ENCODE results near the gene GSX2. TPM values are rescaled to one million over a fixed set of nuclear protein-coding genes. Genes with fewer than 3 reads are reported as not detected.
"Not testable (repeated sequence)": the region's sequence is repeated elsewhere in the genome, so short reads cannot be mapped to it uniquely, and the experiment has no call there.

The GSX2 gene
- total RNA-seq, 2 experiments from 2014 or later = not detected

DNA sequence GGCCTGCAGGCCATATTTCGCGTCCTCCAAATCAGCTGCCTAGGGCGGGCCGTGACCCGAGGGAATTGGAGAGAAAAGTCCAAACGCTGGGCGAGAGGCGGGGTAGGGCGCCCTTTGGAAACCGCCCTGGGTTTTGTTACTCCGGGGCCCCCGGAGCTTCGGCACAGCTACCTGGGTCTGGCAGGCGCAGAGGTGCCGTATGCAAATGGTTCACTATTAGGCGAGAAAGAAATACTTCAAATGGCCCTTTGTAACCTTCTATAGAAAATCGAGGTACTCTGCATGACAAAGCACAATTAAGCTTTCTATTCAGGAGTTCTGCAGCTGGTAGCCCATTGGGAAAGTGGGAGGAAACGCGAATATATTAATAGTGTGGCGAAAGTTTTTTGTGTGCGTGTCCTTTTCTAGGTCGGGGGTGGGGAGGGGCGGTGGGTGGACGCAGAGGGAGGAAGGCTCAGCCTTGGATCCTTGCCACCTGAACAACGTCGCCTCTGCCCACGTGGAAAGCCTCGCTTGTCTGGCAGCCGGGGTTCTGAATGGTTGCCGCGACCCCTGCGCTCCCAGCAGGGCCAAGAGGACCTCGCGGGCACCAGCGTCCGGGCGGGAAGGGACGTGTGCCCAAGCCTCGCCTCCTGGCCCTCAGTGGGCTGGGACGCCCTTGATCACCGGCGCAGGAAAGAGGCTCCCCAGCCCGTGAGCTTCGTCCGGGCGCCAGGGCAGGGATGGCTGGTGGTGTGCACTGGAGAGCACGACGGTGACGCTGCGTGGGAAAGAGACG, 9.5 kb downstream of the GSX2 start:
- ChIA-PET POLR2A (no interaction called here), CTCF (interaction anchor here (2.0 to 2.1 kb wide), 2 partner anchors 124 kb away, joined by 6 read pairs; no protein-coding TSS in a partner anchor)
- no peak for DNase-seq
- Mint-ChIP-seq H3K4me3 (no peak overlapping the region), H3K4me1 (ENCODE audit: low read depth) (peaks cover 32% of the 10 kb centered on the region), H3K27ac (no peak overlapping the region), H3K36me3 (no peaks in the 10 kb centered on the region), H3K9me3 (no peaks in the 10 kb centered on the region), H3K27me3 (peaks cover 69% of the 10 kb centered on the region)
- intact Hi-C loops (cut with micrococcal nuclease) = loop anchor here (2.0 kb wide), 1 partner anchor 15 kb away; no protein-coding TSS in a partner anchor

DNA sequence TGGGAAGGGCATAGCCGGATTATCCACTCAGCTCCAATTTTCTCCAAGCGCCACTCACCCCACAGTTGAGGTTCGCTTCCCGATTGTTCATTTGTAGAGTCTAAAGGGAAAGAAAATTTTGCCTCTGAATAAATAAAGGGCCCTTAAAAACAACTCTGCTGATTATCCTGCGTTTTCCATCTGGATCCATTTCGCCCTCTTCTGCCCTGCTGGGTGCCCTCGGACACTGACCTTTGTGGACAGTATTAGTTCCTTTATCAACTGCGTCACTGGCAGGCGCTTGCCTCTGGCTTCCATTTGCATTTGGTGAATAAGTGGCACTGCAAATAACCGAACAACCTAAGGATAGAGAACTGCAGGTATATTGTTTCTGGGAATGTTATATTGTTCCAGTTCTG, 10.1 kb downstream of the GSX2 start:
- no peak for DNase-seq
- Mint-ChIP-seq H3K4me3 (no peak overlapping the region), H3K27ac (no peak overlapping the region), H3K9me3 (no peaks in the 10 kb centered on the region), H3K36me3 (no peaks in the 10 kb centered on the region), H3K27me3 (peaks cover 64% of the 10 kb centered on the region), H3K4me1 (ENCODE audit: low read depth) (peaks cover 26% of the 10 kb centered on the region)
- ChIA-PET CTCF (interaction anchor here (0.8 to 2.1 kb wide), 2 partner anchors 9 to 123 kb away, joined by 3 to 6 read pairs; no protein-coding TSS in a partner anchor), POLR2A (no interaction called here)
- intact Hi-C loops (cut with micrococcal nuclease) = no loop called here

DNA sequence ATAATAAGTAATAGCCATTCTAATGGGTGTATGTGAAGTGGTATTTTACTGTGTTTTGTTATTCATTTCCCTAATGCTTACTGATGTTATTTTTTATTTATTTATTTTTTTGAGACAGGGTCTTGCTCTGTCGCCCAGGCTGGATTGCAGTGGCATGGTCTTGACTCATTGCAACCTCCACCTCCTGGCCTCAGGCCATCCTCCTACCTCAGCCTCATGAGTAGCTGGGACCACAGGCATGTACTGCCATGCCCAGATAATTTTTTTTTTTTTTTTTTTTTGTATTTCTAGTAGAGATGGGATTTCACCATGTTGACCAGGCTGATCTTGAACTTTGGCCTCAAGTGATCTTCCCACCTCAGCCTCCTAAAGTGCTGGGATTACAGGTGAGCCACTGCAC, 13.2 kb downstream of the GSX2 start:
- H3K36me3 Mint-ChIP-seq; H3K27ac Mint-ChIP-seq; intact Hi-C loops (cut with micrococcal nuclease); H3K4me3 Mint-ChIP-seq; DNase-seq; CTCF ChIA-PET; H3K9me3 Mint-ChIP-seq: not testable (repeated sequence)
- peaks cover 54% of the 10 kb centered on the region for H3K27me3 Mint-ChIP-seq
- POLR2A ChIA-PET = interaction anchor here (0.6 kb wide), 1 partner anchor 980 kb away, joined by 5 read pairs; no protein-coding TSS in a partner anchor
- peaks cover 16% of the 10 kb centered on the region for H3K4me1 Mint-ChIP-seq (ENCODE audit: low read depth)

- peaks cover 31% of the 10 kb centered on the region for H3K27me3 Mint-ChIP-seq
- CTCF ChIA-PET = interaction anchor here (1.3 kb wide), 1 partner anchor 117 kb away, joined by 3 read pairs; no protein-coding TSS in a partner anchor
- DNase-seq; H3K4me3 Mint-ChIP-seq; H3K4me1 Mint-ChIP-seq (ENCODE audit: low read depth); H3K9me3 Mint-ChIP-seq; intact Hi-C loops (cut with micrococcal nuclease); H3K27ac Mint-ChIP-seq; POLR2A ChIA-PET; H3K36me3 Mint-ChIP-seq: not testable (repeated sequence)
Measured at GRCh38 chr4:54116246-54116645, 16.3 kb downstream of the GSX2 start.

- POLR2A ChIA-PET = no interaction called here
- CTCF ChIA-PET = interaction anchor here (0.6 to 1.3 kb wide), 3 partner anchors 9 to 957 kb away, joined by 3 to 4 read pairs (median 4); no protein-coding TSS in a partner anchor
- Mint-ChIP-seq H3K27me3 (peaks cover 18% of the 10 kb centered on the region), H3K27ac (no peak overlapping the region), H3K9me3 (no peaks in the 10 kb centered on the region), H3K36me3 (no peaks in the 10 kb centered on the region), H3K4me1 (ENCODE audit: low read depth) (no peaks in the 10 kb centered on the region), H3K4me3 (no peak overlapping the region)
- no peak for DNase-seq
- intact Hi-C loops (cut with micrococcal nuclease) = no loop called here
Measured at GRCh38 chr4:54118850-54119589, 19.1 kb downstream of the GSX2 start.

- CTCF ChIA-PET = no interaction called here
- H3K27ac Mint-ChIP-seq = no peak overlapping the region
Measured at GRCh38 chr4:54120518-54120917, 20.6 kb downstream of the GSX2 start.

DNA sequence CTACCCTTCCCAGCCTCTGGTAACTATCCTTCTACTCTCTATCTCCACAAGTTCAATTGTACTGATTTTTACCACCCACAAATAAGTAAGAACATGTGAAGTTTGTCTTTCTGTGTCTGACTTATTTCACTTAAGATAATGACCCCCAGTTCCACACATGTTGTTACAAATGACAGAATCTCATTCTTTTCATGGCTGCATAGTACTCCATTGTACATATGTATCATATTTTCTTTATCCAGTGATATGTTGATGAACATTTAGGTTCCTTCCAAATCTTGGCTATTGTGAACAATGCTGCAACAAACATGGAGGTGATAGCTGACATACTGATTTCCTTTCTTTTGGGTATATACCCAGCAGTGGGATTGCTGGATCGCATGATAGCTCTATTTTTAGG, 27.7 kb downstream of the GSX2 start:
- H3K4me1 Mint-ChIP-seq (ENCODE audit: low read depth) = no peaks in the 10 kb centered on the region
- POLR2A ChIA-PET = no interaction called here

More at GRCh38 chr4:54120518-54120917, 20.6 kb downstream of the GSX2 start:
- H3K4me3 Mint-ChIP-seq = no peak overlapping the region
- peaks cover 16% of the 10 kb centered on the region for H3K27me3 Mint-ChIP-seq
- DNase-seq = no peak
- intact Hi-C loops (cut with micrococcal nuclease) = no loop called here
- H3K36me3 Mint-ChIP-seq = no peaks in the 10 kb centered on the region
- H3K4me1 Mint-ChIP-seq (ENCODE audit: low read depth) = no peaks in the 10 kb centered on the region
- no peaks in the 10 kb centered on the region for H3K9me3 Mint-ChIP-seq
- POLR2A ChIA-PET = interaction anchor here (0.6 kb wide), 2 partner anchors 61 to 1415 kb away, joined by 3 to 4 read pairs; no protein-coding TSS in a partner anchor

DNA sequence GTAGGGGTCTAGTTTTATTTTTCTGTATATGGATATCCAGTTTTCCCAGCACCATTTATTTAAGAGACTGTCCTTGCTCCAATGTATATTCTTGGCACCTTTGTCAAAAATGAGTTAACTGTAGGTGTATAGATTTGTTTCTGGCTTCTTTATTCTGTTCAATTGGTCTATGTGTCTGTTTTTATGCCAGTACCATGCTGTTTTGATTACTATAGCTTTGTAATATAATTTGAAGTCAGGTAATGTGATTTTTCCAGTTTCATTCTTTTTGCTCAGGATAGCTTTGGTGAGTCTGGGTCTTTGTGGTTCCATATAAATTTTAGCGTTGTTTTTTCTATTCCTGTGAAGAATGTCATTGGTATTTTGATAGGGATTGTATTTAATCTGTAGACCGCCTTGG, 28.7 kb downstream of the GSX2 start:
- POLR2A ChIA-PET; H3K4me3 Mint-ChIP-seq; DNase-seq; H3K36me3 Mint-ChIP-seq; H3K4me1 Mint-ChIP-seq (ENCODE audit: low read depth); intact Hi-C loops (cut with micrococcal nuclease); H3K27ac Mint-ChIP-seq; CTCF ChIA-PET: not testable (repeated sequence)
- peaks cover 21% of the 10 kb centered on the region for H3K9me3 Mint-ChIP-seq
- H3K27me3 Mint-ChIP-seq = peaks cover 21% of the 10 kb centered on the region

More for the DNA sequence above, 27.7 kb downstream of the GSX2 start:
- Mint-ChIP-seq H3K27ac (no peak overlapping the region), H3K36me3 (peaks cover 5% of the 10 kb centered on the region), H3K9me3 (peaks cover 21% of the 10 kb centered on the region), H3K27me3 (peaks cover 19% of the 10 kb centered on the region), H3K4me3 (no peak overlapping the region)
- CTCF ChIA-PET = no interaction called here
- DNase-seq = no peak
- intact Hi-C loops (cut with micrococcal nuclease) = no loop called here

GRCh38 chr4:54139332-54139731, 39.4 kb downstream of the GSX2 start:
- intact Hi-C loops (cut with micrococcal nuclease) = no loop called here
- DNase-seq = no peak
- H3K9me3 Mint-ChIP-seq = no peaks in the 10 kb centered on the region
- ChIA-PET POLR2A (no interaction called here), CTCF (no interaction called here)
- no peak overlapping the region for H3K27ac Mint-ChIP-seq
- peaks cover 3% of the 10 kb centered on the region for H3K27me3 Mint-ChIP-seq
- no peak overlapping the region for H3K4me3 Mint-ChIP-seq
- no peaks in the 10 kb centered on the region for H3K36me3 Mint-ChIP-seq
- H3K4me1 Mint-ChIP-seq (ENCODE audit: low read depth) = no peaks in the 10 kb centered on the region

- Mint-ChIP-seq H3K4me1 (ENCODE audit: low read depth) (peaks cover 5% of the 10 kb centered on the region), H3K27ac (no peak overlapping the region), H3K9me3 (no peaks in the 10 kb centered on the region), H3K36me3 (no peaks in the 10 kb centered on the region), H3K4me3 (no peak overlapping the region), H3K27me3 (peaks cover 2% of the 10 kb centered on the region)
- DNase-seq = no peak
- ChIA-PET POLR2A (no interaction called here), CTCF (no interaction called here)
- intact Hi-C loops (cut with micrococcal nuclease) = no loop called here
Measured at GRCh38 chr4:54140287-54140686, 40.3 kb downstream of the GSX2 start.

- no peak overlapping the region for H3K27ac Mint-ChIP-seq
- H3K9me3 Mint-ChIP-seq = peaks cover 4% of the 10 kb centered on the region
- peaks cover 5% of the 10 kb centered on the region for H3K4me1 Mint-ChIP-seq (ENCODE audit: low read depth)
- no peaks in the 10 kb centered on the region for H3K36me3 Mint-ChIP-seq
- no peak overlapping the region for H3K4me3 Mint-ChIP-seq
- peaks cover 4% of the 10 kb centered on the region for H3K27me3 Mint-ChIP-seq
- POLR2A ChIA-PET = no interaction called here
- intact Hi-C loops (cut with micrococcal nuclease) = no loop called here
- no peak for DNase-seq
- CTCF ChIA-PET = no interaction called here
Measured at GRCh38 chr4:54144199-54144598, 44.2 kb downstream of the GSX2 start.

GRCh38 chr4:54144661-54145171, 44.8 kb downstream of the GSX2 start:
- DNase-seq = no peak
- intact Hi-C loops (cut with micrococcal nuclease) = no loop called here

More at GRCh38 chr4:54144661-54145171, 44.8 kb downstream of the GSX2 start:
- Mint-ChIP-seq H3K36me3 (no peaks in the 10 kb centered on the region), H3K9me3 (peaks cover 4% of the 10 kb centered on the region), H3K4me3 (no peak overlapping the region), H3K4me1 (ENCODE audit: low read depth) (peaks cover 5% of the 10 kb centered on the region), H3K27ac (no peak overlapping the region), H3K27me3 (peaks cover 4% of the 10 kb centered on the region)
- POLR2A ChIA-PET = no interaction called here
- CTCF ChIA-PET = no interaction called here

All from activated CD4-positive, alpha-beta memory T cell treated with anti-CD3 and anti-CD28 coated beads for 36 hours (primary cell).